ENCODE results near the gene C1QTNF5.

DNA sequence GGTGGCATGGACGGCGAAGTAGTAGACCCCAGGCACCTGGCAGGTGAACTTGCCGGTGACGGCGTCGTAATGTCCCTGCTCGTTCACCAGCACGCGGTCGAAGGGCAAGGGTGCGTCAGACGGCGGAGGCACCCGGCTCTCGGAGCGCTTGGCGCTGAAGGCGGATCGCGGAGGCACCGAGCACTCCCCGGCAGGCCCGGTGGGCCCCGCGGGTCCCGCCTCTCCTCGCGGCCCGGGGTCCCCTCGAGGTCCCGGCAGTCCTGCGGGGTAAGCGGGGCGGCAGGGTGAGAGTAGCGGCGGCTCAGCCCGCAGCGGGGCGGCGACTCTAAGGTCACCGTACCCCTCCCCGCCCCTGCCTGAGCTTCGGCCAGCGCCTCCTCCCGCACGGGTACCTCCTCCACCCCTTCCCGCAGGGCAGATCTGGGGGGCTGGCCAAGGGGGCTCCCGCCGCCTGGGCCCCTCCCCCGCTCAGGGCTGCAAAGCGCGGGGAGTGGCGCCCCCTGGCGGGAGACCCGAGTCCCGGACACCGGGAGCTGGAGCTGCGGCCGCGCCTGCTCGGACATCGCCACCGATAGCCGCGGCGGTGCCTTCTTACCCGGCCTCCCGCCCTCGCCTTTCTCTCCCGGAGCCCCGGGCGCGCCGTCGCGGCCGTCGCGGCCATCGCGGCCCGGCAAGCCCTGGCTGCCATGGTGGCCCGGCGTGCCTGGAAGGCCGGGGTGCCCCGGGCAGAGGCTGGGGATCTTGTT, 921 bp downstream of the C1QTNF5 start:
- TF ChIP-seq CTCF (IDR thresholded peaks at IDR 0.05; ENCODE audit: low read depth, low read length, missing input control) = peak; percentile 61
- no peak for TF ChIP-seq TAF1 (conservative IDR thresholded peaks at IDR 0.05)
- TF ChIP-seq GABPA (IDR thresholded peaks at IDR 0.05 in 1 of 2, conservative IDR thresholded peaks at IDR 0.05 in 1 of 2) = no peak
- TF ChIP-seq, protein P1, sequence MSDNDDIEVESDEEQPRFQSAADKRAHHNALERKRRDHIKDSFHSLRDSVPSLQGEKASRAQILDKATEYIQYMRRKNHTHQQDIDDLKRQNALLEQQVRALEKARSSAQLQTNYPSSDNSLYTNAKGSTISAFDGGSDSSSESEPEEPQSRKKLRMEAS (IDR thresholded peaks at IDR 0.05) = no peak
- no peak for TF ChIP-seq RXRA (IDR thresholded peaks at IDR 0.05)
- no peak for TF ChIP-seq SP1 (IDR thresholded peaks at IDR 0.05)
- TF ChIP-seq YY1 (IDR thresholded peaks at IDR 0.05) = no peak
- TF ChIP-seq JUND (IDR thresholded peaks at IDR 0.05) = no peak
- TF ChIP-seq EGR1 (IDR thresholded peaks at IDR 0.05; ENCODE audit: low read depth in 2 of 2) = no peak
- no peak for TF ChIP-seq ATF3 (IDR thresholded peaks at IDR 0.05)
- no peak for TF ChIP-seq REST (IDR thresholded peaks at IDR 0.05)
- peak; percentile 22 to 62 for TF ChIP-seq RAD21 (IDR thresholded peaks at IDR 0.05)
